Fibroblast of skin of right biceps (primary cell): ENCODE results near the gene AP4S1.

Experiments
- DNase-seq: peaks from one replicate; pipeline ENCODE4 v3.0.0-alpha.2; 2013

The AP4S1 gene

DNA sequence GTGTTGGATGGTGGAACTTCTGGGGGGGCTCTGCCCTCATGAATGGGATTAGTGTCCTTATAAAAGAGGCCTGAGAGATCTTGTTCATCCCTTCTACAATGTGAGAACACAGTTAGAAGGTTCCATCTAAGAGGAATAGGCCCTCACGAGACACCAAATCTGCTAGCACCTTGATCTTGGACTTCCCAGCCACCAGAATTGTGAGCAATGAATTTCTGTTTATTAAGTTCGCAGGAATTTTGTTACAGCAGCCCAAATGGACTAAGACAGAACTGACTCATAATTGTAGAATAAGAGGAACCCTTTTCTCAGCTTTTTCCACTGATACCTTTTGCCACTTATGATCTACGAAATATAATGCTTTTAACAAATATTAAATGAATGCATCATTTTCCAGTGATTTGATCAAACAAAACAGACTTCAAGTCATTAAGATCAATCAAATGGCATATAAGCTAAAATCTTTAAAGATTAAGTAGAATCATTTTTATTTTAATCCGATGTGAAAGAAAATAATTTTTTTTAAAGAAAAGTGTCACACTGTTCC is 113.9 kb downstream of the AP4S1 start:
- DNase-seq = no peak

DNA sequence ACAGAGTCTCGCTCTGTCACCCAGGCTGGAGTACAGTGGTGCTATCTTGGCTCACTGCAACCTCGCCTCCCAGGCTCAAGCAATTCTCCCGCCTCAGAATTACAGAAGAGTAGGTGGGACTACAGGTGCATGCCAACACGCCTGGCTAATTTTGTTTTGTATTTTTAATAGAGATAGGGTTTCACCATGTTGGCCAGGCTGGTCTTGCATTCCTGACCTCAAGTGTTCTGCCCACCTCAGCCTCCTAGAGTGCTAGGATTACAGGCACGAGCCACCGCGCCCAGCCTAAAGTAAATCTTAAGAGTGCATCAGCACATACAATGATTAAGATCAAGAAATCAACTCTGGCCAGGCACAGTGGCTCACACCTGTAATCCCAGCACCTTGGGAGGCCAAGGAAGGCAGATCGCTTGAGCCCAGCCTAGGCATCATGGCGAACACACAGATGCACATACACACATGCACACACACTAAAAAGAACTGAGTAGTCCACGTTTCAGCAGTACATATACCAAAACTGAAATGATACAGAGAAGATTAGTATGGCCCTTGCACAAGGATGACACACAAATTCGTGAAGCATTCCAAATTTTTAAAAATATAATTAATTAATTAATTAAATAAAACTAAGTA is 117.1 kb downstream of the AP4S1 start:
- no peak for DNase-seq
